Activated naive CD8-positive, alpha-beta T cell treated with anti-CD3 and anti-CD28 coated beads for 36 hours (primary cell): Measurements from ENCODE around the gene PSMB10. TPM values are rescaled to one million over a fixed set of nuclear protein-coding genes. Genes with fewer than 3 reads are reported as not detected.
"Not testable (repeated sequence)": the region's sequence is repeated elsewhere in the genome, so short reads cannot be mapped to it uniquely, and the experiment has no call there.

ENCODE experiments used
- DNase-seq: peaks from one replicate; pipeline ENCODE4 v3.0.0; 2021
- H3K27ac Mint-ChIP-seq: one replicate; pipeline ENCODE4 v1.8.0; 2022; ENCODE audit warnings: mild to moderate bottlenecking, moderate library complexity, mixed read lengths
- H3K27me3 Mint-ChIP-seq: one replicate; pipeline ENCODE4 v1.8.0; 2022; ENCODE audit warnings: mild to moderate bottlenecking, mixed read lengths
- H3K36me3 Mint-ChIP-seq: one replicate; pipeline ENCODE4 v1.8.0; 2021; ENCODE audit warnings: mild to moderate bottlenecking, mixed read lengths
- H3K4me1 Mint-ChIP-seq: one replicate; pipeline ENCODE4 v1.8.0; 2021; ENCODE audit warnings: mixed read lengths
- H3K4me3 Mint-ChIP-seq: one replicate; pipeline ENCODE4 v1.8.0; 2022; ENCODE audit warnings: mild to moderate bottlenecking, moderate library complexity, mixed read lengths
- H3K9me3 Mint-ChIP-seq: one replicate; pipeline ENCODE4 v1.8.0; 2022; ENCODE audit warnings: mixed read lengths
- total RNA-seq, 2 experiments: library from RNA; stranded (reverse); gene quantifications; one replicate each; pipeline ENCODE4 v1.2.3, GENCODE V29; 2021

The PSMB10 gene
- total RNA-seq, 2 experiments from 2014 or later: 220 to 235 TPM

- Mint-ChIP-seq H3K4me3 (peak overlapping the region; percentile 55), H3K27me3 (peaks cover 3% of the 10 kb centered on the region), H3K9me3 (no peaks in the 10 kb centered on the region), H3K4me1 (peaks cover 40% of the 10 kb centered on the region), H3K36me3 (peaks cover 43% of the 10 kb centered on the region), H3K27ac (peak overlapping the region; percentile 85)
- peak; percentile 69 for DNase-seq
Observed at GRCh38 chr16:67939507-67940445, 3.1 kb upstream of the PSMB10 start.

- H3K36me3 Mint-ChIP-seq: peaks cover 58% of the 10 kb centered on the region
- peak overlapping the region; percentile 100 for H3K4me3 Mint-ChIP-seq
- H3K27ac Mint-ChIP-seq: peak overlapping the region; percentile 100
- not testable (repeated sequence) for DNase-seq, H3K27me3 Mint-ChIP-seq, H3K9me3 Mint-ChIP-seq
- H3K4me1 Mint-ChIP-seq: peaks cover 47% of the 10 kb centered on the region
Observed at GRCh38 chr16:67937713-67938112, 1.1 kb upstream of the PSMB10 start.

GRCh38 chr16:67936880-67937605, 393 bp upstream of the PSMB10 start:
- Mint-ChIP-seq H3K27me3 (peaks cover 3% of the 10 kb centered on the region), H3K4me1 (peaks cover 45% of the 10 kb centered on the region), H3K4me3 (peak overlapping the region; percentile 100), H3K36me3 (peaks cover 62% of the 10 kb centered on the region), H3K27ac (peak overlapping the region; percentile 100), H3K9me3 (no peaks in the 10 kb centered on the region)
- DNase-seq: peak; percentile 81

- Mint-ChIP-seq H3K9me3 (no peaks in the 10 kb centered on the region), H3K36me3 (peaks cover 57% of the 10 kb centered on the region), H3K27me3 (peaks cover 3% of the 10 kb centered on the region), H3K27ac (peak overlapping the region; percentile 100), H3K4me1 (peaks cover 39% of the 10 kb centered on the region), H3K4me3 (peak overlapping the region; percentile 100)
- peak; percentile 97 for DNase-seq
Observed at GRCh38 chr16:67935402-67936123, 1.1 kb downstream of the PSMB10 start.

- Mint-ChIP-seq H3K27ac (peak overlapping the region; percentile 100), H3K4me3 (peak overlapping the region; percentile 100), H3K27me3 (peaks cover 3% of the 10 kb centered on the region), H3K36me3 (peaks cover 54% of the 10 kb centered on the region), H3K4me1 (peaks cover 34% of the 10 kb centered on the region), H3K9me3 (no peaks in the 10 kb centered on the region)
- DNase-seq: no peak
Observed at GRCh38 chr16:67935101-67935401, 1.6 kb downstream of the PSMB10 start.

- Mint-ChIP-seq H3K36me3 (peaks cover 49% of the 10 kb centered on the region), H3K27ac (peak overlapping the region; percentile 100), H3K4me3 (peak overlapping the region; percentile 100)
Observed at GRCh38 chr16:67934306-67935100, 2.1 kb downstream of the PSMB10 start.

GRCh38 chr16:67933805-67934204, 2.8 kb downstream of the PSMB10 start:
- no peaks in the 10 kb centered on the region for H3K9me3 Mint-ChIP-seq
- H3K36me3 Mint-ChIP-seq: peaks cover 46% of the 10 kb centered on the region
- H3K4me3 Mint-ChIP-seq: peak overlapping the region; percentile 100

More at GRCh38 chr16:67934306-67935100, 2.1 kb downstream of the PSMB10 start:
- Mint-ChIP-seq H3K27me3 (peaks cover 3% of the 10 kb centered on the region), H3K4me1 (peaks cover 29% of the 10 kb centered on the region), H3K9me3 (no peaks in the 10 kb centered on the region)
- DNase-seq: no peak

GRCh38 chr16:67932462-67932840, 4.2 kb downstream of the PSMB10 start:
- H3K9me3 Mint-ChIP-seq: no peaks in the 10 kb centered on the region
- peaks cover 3% of the 10 kb centered on the region for H3K27me3 Mint-ChIP-seq
- no peak for DNase-seq
- H3K36me3 Mint-ChIP-seq: peaks cover 44% of the 10 kb centered on the region
- H3K27ac Mint-ChIP-seq: no peak overlapping the region
- no peak overlapping the region for H3K4me3 Mint-ChIP-seq
- peaks cover 26% of the 10 kb centered on the region for H3K4me1 Mint-ChIP-seq

More at GRCh38 chr16:67933805-67934204, 2.8 kb downstream of the PSMB10 start:
- Mint-ChIP-seq H3K27ac (peak overlapping the region; percentile 100), H3K27me3 (peaks cover 3% of the 10 kb centered on the region), H3K4me1 (peaks cover 24% of the 10 kb centered on the region)
- DNase-seq: no peak

- peaks cover 39% of the 10 kb centered on the region for H3K36me3 Mint-ChIP-seq
- no peaks in the 10 kb centered on the region for H3K9me3 Mint-ChIP-seq
- H3K27ac Mint-ChIP-seq: peak within 1 kb of the TSS; percentile 51
- peaks cover 20% of the 10 kb centered on the region for H3K4me1 Mint-ChIP-seq
- H3K4me3 Mint-ChIP-seq: no peak within 1 kb of the TSS
- H3K27me3 Mint-ChIP-seq: peaks cover 3% of the 10 kb centered on the region
- DNase-seq: no peak
Observed at GRCh38 chr16:67931712-67932461, 4.8 kb downstream of the PSMB10 start, which contains the start of gene CTRL. CTRL (minus strand) TSS chr16:67931862; CDS start chr16:67931852, 10 bp downstream.

- DNase-seq: no peak
- H3K27me3 Mint-ChIP-seq: peaks cover under 1% of the 10 kb centered on the region
- H3K4me1 Mint-ChIP-seq: peaks cover 19% of the 10 kb centered on the region
- no peak overlapping the region for H3K4me3 Mint-ChIP-seq
- H3K36me3 Mint-ChIP-seq: peaks cover 30% of the 10 kb centered on the region
- no peaks in the 10 kb centered on the region for H3K9me3 Mint-ChIP-seq
- H3K27ac Mint-ChIP-seq: no peak overlapping the region
Observed at GRCh38 chr16:67930678-67931211, 5.9 kb downstream of the PSMB10 start.

- Mint-ChIP-seq H3K4me1 (peaks cover 16% of the 10 kb centered on the region), H3K27me3 (no peaks in the 10 kb centered on the region), H3K36me3 (peaks cover 24% of the 10 kb centered on the region), H3K9me3 (no peaks in the 10 kb centered on the region), H3K27ac (no peak overlapping the region), H3K4me3 (no peak overlapping the region)
- no peak for DNase-seq
Observed at GRCh38 chr16:67930191-67930590, 6.5 kb downstream of the PSMB10 start.

GRCh38 chr16:67928561-67929364, 7.9 kb downstream of the PSMB10 start:
- Mint-ChIP-seq H3K4me3 (no peak overlapping the region), H3K4me1 (peaks cover 4% of the 10 kb centered on the region), H3K27me3 (no peaks in the 10 kb centered on the region), H3K27ac (no peak overlapping the region), H3K36me3 (peaks cover 10% of the 10 kb centered on the region), H3K9me3 (no peaks in the 10 kb centered on the region)
- DNase-seq: peak; percentile 77

- Mint-ChIP-seq H3K27ac (no peak overlapping the region), H3K4me3 (no peak overlapping the region), H3K36me3 (peaks cover 7% of the 10 kb centered on the region), H3K27me3 (no peaks in the 10 kb centered on the region), H3K4me1 (peaks cover 5% of the 10 kb centered on the region), H3K9me3 (no peaks in the 10 kb centered on the region)
- DNase-seq: no peak
Observed at GRCh38 chr16:67928147-67928546, 8.5 kb downstream of the PSMB10 start.
